Endodermal cell (in vitro differentiated cells): ENCODE measurements around the gene PELI3. TPM values are rescaled to one million over a fixed set of nuclear protein-coding genes. Genes with fewer than 3 reads are reported as not detected.

Experiments
- DNase-seq: peaks from one replicate; pipeline ENCODE4 v3.0.0-alpha.2; 2017
- H3K27ac ChIP-seq: 2 replicates; pipeline ENCODE4 v1.5.1; 2013; ENCODE audit warnings: mild to moderate bottlenecking, low read depth, low read length, moderate library complexity
- H3K27me3 ChIP-seq: 2 replicates; pipeline ENCODE4 v1.6.1; 2013; ENCODE audit warnings: mild to moderate bottlenecking, low read length, moderate library complexity; ENCODE audit not compliant: insufficient read depth, control insufficient read depth, poor library complexity, severe bottlenecking
- H3K36me3 ChIP-seq: 2 replicates; pipeline ENCODE4 v1.7.0; 2013; ENCODE audit warnings: mild to moderate bottlenecking, low read length, moderate library complexity; ENCODE audit not compliant: control insufficient read depth, insufficient read depth
- H3K4me1 ChIP-seq: one replicate; pipeline ENCODE4 v1.7.0; 2013; ENCODE audit warnings: low read length; ENCODE audit not compliant: control insufficient read depth, insufficient read depth
- H3K4me3 ChIP-seq: 2 replicates; pipeline ENCODE4 v1.5.1; 2013; ENCODE audit warnings: mild to moderate bottlenecking, low read length, moderate library complexity
- H3K9ac ChIP-seq: 2 replicates; pipeline ENCODE4 v1.6.1; 2013; ENCODE audit warnings: mild to moderate bottlenecking, low read length, moderate library complexity; ENCODE audit not compliant: poor library complexity, severe bottlenecking; ENCODE audit errors: extremely low read depth
- H3K9me3 ChIP-seq: 2 replicates; pipeline ENCODE4 v1.6.1; 2013; ENCODE audit warnings: mild to moderate bottlenecking, low read length, moderate library complexity; ENCODE audit not compliant: control insufficient read depth
- H3K27ac Mint-ChIP-seq: 2 replicates; pipeline ENCODE4 v1.8.0; 2020; ENCODE audit warnings: mixed read lengths
- H3K27me3 Mint-ChIP-seq: 2 replicates; pipeline ENCODE4 v1.8.0; 2021; ENCODE audit warnings: mild to moderate bottlenecking, mixed read lengths; ENCODE audit not compliant: insufficient read depth
- H3K36me3 Mint-ChIP-seq: 2 replicates; pipeline ENCODE4 v1.8.0; 2020; ENCODE audit warnings: low read depth, mixed read lengths
- H3K4me1 Mint-ChIP-seq: 2 replicates; pipeline ENCODE4 v1.8.0; 2020; ENCODE audit warnings: mixed read lengths
- H3K4me3 Mint-ChIP-seq: 2 replicates; pipeline ENCODE4 v1.8.0; 2020; ENCODE audit warnings: mild to moderate bottlenecking, moderate library complexity, mixed read lengths
- H3K9me3 Mint-ChIP-seq: 2 replicates; pipeline ENCODE4 v1.8.0; 2020; ENCODE audit warnings: mild to moderate bottlenecking, mixed read lengths
- WGBS, 2 experiments: methylation state at CpG; one replicate each; pipeline versions ENCODE4 v1.1.5 to v1.1.7; 2013; ENCODE audit warnings: missing lambda C conversion rate in 2 of 2, mixed read lengths in 1 of 2; ENCODE audit not compliant: insufficient coverage in 1 of 2, insufficient read length in 1 of 2; 5-methylcytosine and 5-hydroxymethylcytosine counted together
- total RNA-seq, 2 donors: library from RNA; stranded (reverse); fragmentation: NEBNext Ultra II Directional in 1 of 2; extraction: Animal tissue kit (Norgen Biotek cat#: 25700) in 1 of 2; gene quantifications; 2 replicates in 1 of 2; 3 replicates in 1 of 2; pipeline ENCODE4 v1.2.1, GENCODE V29; 2021
- TF ChIP-seq, protein P1 (sequence below): fragments of 200-600 bp; sonication (generic); conservative IDR thresholded peaks from 2 replicates; pipeline ENCODE4 v1.5.0; 2021; ENCODE audit warnings: antibody characterized with exemption, mild to moderate bottlenecking

The PELI3 gene
- total RNA-seq, 2 donors from 2014 or later, result 9.0 to 12.4 TPM

DNA sequence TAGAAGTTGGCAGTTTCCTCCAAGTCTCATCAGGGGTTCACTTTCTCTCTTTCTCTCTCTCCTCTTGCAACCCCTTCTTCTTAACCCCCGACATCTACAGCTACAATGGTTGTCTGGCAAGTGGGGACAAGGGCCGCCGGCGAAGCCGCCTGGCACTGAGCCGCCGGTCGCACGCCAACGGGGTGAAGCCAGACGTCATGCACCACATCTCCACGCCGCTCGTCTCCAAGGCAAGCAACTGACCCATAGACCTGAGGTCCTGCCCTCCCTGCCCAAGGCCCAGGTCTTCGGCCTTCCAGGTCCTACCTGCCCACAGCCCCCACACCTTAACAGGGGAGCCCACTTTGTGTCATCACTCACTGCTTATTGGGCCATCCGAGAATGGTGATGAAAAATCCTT is 4.4 kb downstream of the PELI3 start:
- Histone ChIP-seq H3K4me1 (peaks cover 8% of the 10 kb centered on the region), H3K9me3 (no peaks in the 10 kb centered on the region), H3K9ac (no peak overlapping the region), H3K36me3 (no peaks in the 10 kb centered on the region), H3K27ac (no peak overlapping the region), H3K4me3 (no peak overlapping the region), H3K27me3 (no peaks in the 10 kb centered on the region)
- TF ChIP-seq, protein P1, sequence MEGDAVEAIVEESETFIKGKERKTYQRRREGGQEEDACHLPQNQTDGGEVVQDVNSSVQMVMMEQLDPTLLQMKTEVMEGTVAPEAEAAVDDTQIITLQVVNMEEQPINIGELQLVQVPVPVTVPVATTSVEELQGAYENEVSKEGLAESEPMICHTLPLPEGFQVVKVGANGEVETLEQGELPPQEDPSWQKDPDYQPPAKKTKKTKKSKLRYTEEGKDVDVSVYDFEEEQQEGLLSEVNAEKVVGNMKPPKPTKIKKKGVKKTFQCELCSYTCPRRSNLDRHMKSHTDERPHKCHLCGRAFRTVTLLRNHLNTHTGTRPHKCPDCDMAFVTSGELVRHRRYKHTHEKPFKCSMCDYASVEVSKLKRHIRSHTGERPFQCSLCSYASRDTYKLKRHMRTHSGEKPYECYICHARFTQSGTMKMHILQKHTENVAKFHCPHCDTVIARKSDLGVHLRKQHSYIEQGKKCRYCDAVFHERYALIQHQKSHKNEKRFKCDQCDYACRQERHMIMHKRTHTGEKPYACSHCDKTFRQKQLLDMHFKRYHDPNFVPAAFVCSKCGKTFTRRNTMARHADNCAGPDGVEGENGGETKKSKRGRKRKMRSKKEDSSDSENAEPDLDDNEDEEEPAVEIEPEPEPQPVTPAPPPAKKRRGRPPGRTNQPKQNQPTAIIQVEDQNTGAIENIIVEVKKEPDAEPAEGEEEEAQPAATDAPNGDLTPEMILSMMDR, result no peak
- DNase-seq, result no peak
- Mint-ChIP-seq H3K27ac (no peak overlapping the region), H3K4me3 (no peak overlapping the region), H3K27me3 (no peaks in the 10 kb centered on the region), H3K4me1 (peaks cover 8% of the 10 kb centered on the region), H3K36me3 (peaks cover 10% of the 10 kb centered on the region), H3K9me3 (no peaks in the 10 kb centered on the region)
- 93 to 94% methylated on average over 5 to 16 of the region's 16 CpGs for WGBS, 2 experiments

DNA sequence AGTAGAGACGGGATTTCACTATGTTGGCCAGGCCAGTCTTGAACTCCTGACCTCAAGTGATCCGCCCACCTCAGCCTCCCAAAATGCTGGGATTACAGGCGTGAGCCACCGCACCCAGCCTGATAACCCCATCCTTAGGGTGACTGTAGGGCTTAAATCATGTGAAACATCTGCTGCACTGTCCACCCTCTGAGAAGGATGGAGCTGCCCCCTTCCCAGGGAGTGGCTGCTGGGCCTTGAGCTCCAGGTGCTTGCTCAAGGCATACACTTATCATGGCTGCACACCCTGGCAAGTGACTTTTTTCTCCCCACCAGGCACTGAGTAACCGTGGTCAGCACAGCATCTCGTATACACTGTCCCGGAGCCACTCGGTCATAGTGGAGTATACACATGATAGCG is 5.3 kb downstream of the PELI3 start:
- WGBS, 2 experiments, result 95 to 100% methylated on average over 4 to 9 of the region's 9 CpGs
- Mint-ChIP-seq H3K27ac (no peak overlapping the region), H3K9me3 (no peaks in the 10 kb centered on the region), H3K36me3 (peaks cover 10% of the 10 kb centered on the region), H3K27me3 (no peaks in the 10 kb centered on the region), H3K4me1 (peaks cover 8% of the 10 kb centered on the region), H3K4me3 (no peak overlapping the region)
- Histone ChIP-seq H3K9me3 (no peaks in the 10 kb centered on the region), H3K27ac (no peak overlapping the region), H3K9ac (no peak overlapping the region), H3K36me3 (no peaks in the 10 kb centered on the region), H3K4me3 (no peak overlapping the region), H3K4me1 (peaks cover 8% of the 10 kb centered on the region), H3K27me3 (no peaks in the 10 kb centered on the region)
- TF ChIP-seq, protein P1, result no peak
- DNase-seq, result no peak

DNA sequence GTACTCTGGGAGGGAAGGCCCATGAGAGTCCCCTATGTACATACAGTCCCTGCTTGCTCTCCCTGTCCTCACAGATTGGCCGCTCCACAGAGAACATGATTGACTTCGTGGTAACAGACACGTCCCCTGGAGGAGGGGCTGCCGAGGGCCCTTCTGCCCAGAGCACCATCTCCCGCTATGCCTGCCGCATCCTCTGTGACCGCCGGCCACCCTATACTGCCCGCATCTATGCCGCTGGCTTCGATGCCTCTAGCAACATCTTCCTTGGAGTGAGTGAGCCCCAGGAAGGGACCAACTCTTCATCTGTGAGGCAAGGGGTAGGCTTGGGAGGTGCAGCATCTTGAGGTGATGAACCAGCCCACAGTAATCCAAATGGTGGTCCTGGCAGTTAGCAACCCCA is 6.5 kb downstream of the PELI3 start:
- no peaks in the 10 kb centered on the region for H3K36me3 ChIP-seq
- no peak overlapping the region for H3K27ac Mint-ChIP-seq
- no peak for DNase-seq
- no peak overlapping the region for H3K4me3 Mint-ChIP-seq
- H3K9ac ChIP-seq, result no peak overlapping the region
- H3K27me3 ChIP-seq, result no peaks in the 10 kb centered on the region
- no peak overlapping the region for H3K4me3 ChIP-seq
- H3K4me1 Mint-ChIP-seq, result peaks cover 8% of the 10 kb centered on the region
- H3K9me3 ChIP-seq, result no peaks in the 10 kb centered on the region
- 92 to 95% methylated on average over 11 of the region's 11 CpGs for WGBS, 2 experiments
- H3K9me3 Mint-ChIP-seq, result no peaks in the 10 kb centered on the region
- H3K36me3 Mint-ChIP-seq, result peaks cover 10% of the 10 kb centered on the region
- H3K27ac ChIP-seq, result no peak overlapping the region
- TF ChIP-seq, protein P1, result no peak
- peaks cover 8% of the 10 kb centered on the region for H3K4me1 ChIP-seq
- no peaks in the 10 kb centered on the region for H3K27me3 Mint-ChIP-seq
